GM23338 (cell line): Measurements from ENCODE around the gene AGBL4. TPM values are rescaled to one million over a fixed set of nuclear protein-coding genes. Genes with fewer than 3 reads are reported as not detected.

Source experiments
- ATAC-seq: fragments of 200-7000 bp; cut with Tn5 transposase; 3 replicates; pipeline ENCODE4 v1.9.1; 2020
- DNase-seq: peaks from one replicate; pipeline ENCODE4 v3.0.0-alpha.2; 2015; ENCODE audit warnings: low spot score
- H2AFZ ChIP-seq: fragments of 200-600 bp; sonication (generic); 2 replicates; pipeline ENCODE4 v1.8.0; 2016; ENCODE audit warnings: antibody characterized with exemption, mild to moderate bottlenecking, moderate library complexity
- H3F3A ChIP-seq: fragments of 200-600 bp; sonication (generic); replicated peaks from 2 replicates; pipeline ENCODE4 v1.8.0; 2017; ENCODE audit warnings: antibody characterized with exemption, mixed run types, low read depth
- H3K27ac ChIP-seq: fragments of 200-600 bp; sonication (generic); 2 replicates; pipeline ENCODE4 v1.6.1; 2016; ENCODE audit warnings: low read depth
- H3K27me3 ChIP-seq: fragments of 200-600 bp; sonication (generic); 2 replicates; pipeline ENCODE4 v1.8.0; 2016; ENCODE audit warnings: mild to moderate bottlenecking, mixed run types, moderate library complexity; ENCODE audit not compliant: insufficient read depth
- H3K36me3 ChIP-seq: fragments of 200-600 bp; sonication (generic); 2 replicates; pipeline ENCODE4 v1.8.0; 2016; ENCODE audit warnings: mild to moderate bottlenecking; ENCODE audit not compliant: insufficient read depth
- H3K4me1 ChIP-seq: fragments of 200-600 bp; sonication (generic); 2 replicates; pipeline ENCODE4 v1.8.0; 2016; ENCODE audit warnings: mild to moderate bottlenecking, moderate library complexity; ENCODE audit not compliant: insufficient read depth
- H3K4me2 ChIP-seq: fragments of 200-600 bp; sonication (generic); 2 replicates; pipeline ENCODE4 v1.7.1; 2017; ENCODE audit warnings: mixed run types
- H3K4me3 ChIP-seq: fragments of 200-600 bp; sonication (generic); 2 replicates; pipeline ENCODE4 v1.6.1; 2016; ENCODE audit warnings: mixed run types
- H3K79me2 ChIP-seq: fragments of 200-600 bp; sonication (generic); replicated peaks from 2 replicates; pipeline ENCODE4 v1.8.0; 2017; ENCODE audit warnings: mild to moderate bottlenecking; ENCODE audit not compliant: insufficient read depth
- H3K9me2 ChIP-seq: fragments of 200-600 bp; sonication (generic); 2 replicates; pipeline ENCODE4 v1.8.0; 2017; ENCODE audit not compliant: insufficient read depth
- H4K20me1 ChIP-seq: fragments of 200-600 bp; sonication (generic); replicated peaks from 2 replicates; pipeline ENCODE4 v1.8.0; 2017; ENCODE audit warnings: mild to moderate bottlenecking; ENCODE audit not compliant: insufficient read depth
- H3K27ac Mint-ChIP-seq: 2 replicates; pipeline ENCODE4 v1.8.0; 2020; ENCODE audit warnings: inconsistent platforms, mild to moderate bottlenecking, moderate library complexity, mixed read lengths
- H3K27me3 Mint-ChIP-seq: 3 replicates; pipeline ENCODE4 v1.8.0; 2022; ENCODE audit warnings: low read depth, mild to moderate bottlenecking, moderate library complexity, mixed read lengths, inconsistent platforms; ENCODE audit not compliant: insufficient read depth, poor library complexity
- H3K36me3 Mint-ChIP-seq: 3 replicates; pipeline ENCODE4 v1.8.0; 2021; ENCODE audit warnings: low read depth, mild to moderate bottlenecking, inconsistent platforms, moderate library complexity, mixed read lengths
- H3K4me1 Mint-ChIP-seq: 3 replicates; pipeline ENCODE4 v1.8.0; 2020; ENCODE audit warnings: mild to moderate bottlenecking, inconsistent platforms, mixed read lengths
- H3K4me3 Mint-ChIP-seq: 3 replicates; pipeline ENCODE4 v1.8.0; 2021; ENCODE audit warnings: moderate library complexity, mild to moderate bottlenecking, inconsistent platforms, mixed read lengths
- H3K9me3 Mint-ChIP-seq: 3 replicates; pipeline ENCODE4 v1.8.0; 2020; ENCODE audit warnings: moderate library complexity, mild to moderate bottlenecking, inconsistent platforms, mixed read lengths
- CREB1 ChIP-seq: fragments of 250-450 bp; sonication (Bioruptor Pico); IDR thresholded peaks from 2 replicates; pipeline ENCODE4 v1.5.0; 2020; ENCODE audit warnings: low read depth, mild to moderate bottlenecking, moderate library complexity
- CTCF ChIP-seq, 2 experiments: fragments of 200-600 bp in 1 of 2; sonication (generic) in 1 of 2; conservative IDR thresholded peaks; 2 replicates each; pipeline versions ENCODE4 v1.5.1 to v1.6.1; 2016 to 2017; ENCODE audit warnings: antibody characterized with exemption in 2 of 2, low read depth in 2 of 2, mild to moderate bottlenecking in 2 of 2, moderate library complexity in 1 of 2
- EZH2 ChIP-seq: fragments of 200-600 bp; sonication (generic); IDR thresholded peaks from one replicate; pipeline ENCODE4 v1.8.0; 2017; ENCODE audit warnings: antibody characterized with exemption, mild to moderate bottlenecking, low read depth; ENCODE audit not compliant: unreplicated experiment
- EZH2phosphoT487 ChIP-seq: fragments of 200-600 bp; sonication (generic); IDR thresholded peaks from one replicate; pipeline ENCODE4 v1.8.1; 2018; ENCODE audit warnings: antibody characterized with exemption; ENCODE audit not compliant: unreplicated experiment
- JUNB ChIP-seq: IDR thresholded peaks from one replicate; pipeline ENCODE4 v1.6.1; 2016; ENCODE audit warnings: antibody characterized with exemption; ENCODE audit not compliant: unreplicated experiment
- POLR2AphosphoS5 ChIP-seq: IDR thresholded peaks from 2 replicates; pipeline ENCODE4 v1.6.1; 2016; ENCODE audit warnings: antibody characterized with exemption, low read depth
- REST ChIP-seq: IDR thresholded peaks from one replicate; pipeline ENCODE4 v1.6.1; 2018; ENCODE audit warnings: antibody characterized with exemption; ENCODE audit not compliant: unreplicated experiment
- STAT1 ChIP-seq: IDR thresholded peaks from one replicate; pipeline ENCODE4 v1.6.1; 2016; ENCODE audit warnings: antibody characterized with exemption; ENCODE audit not compliant: unreplicated experiment
- ZNF114 ChIP-seq: fragments of 250-450 bp; sonication (Bioruptor Pico); IDR thresholded peaks from 2 replicates; pipeline ENCODE4 v1.5.0; 2020; ENCODE audit warnings: mild to moderate bottlenecking, moderate library complexity
- ZNF331 ChIP-seq: fragments of 250-450 bp; sonication (Bioruptor Pico); IDR thresholded peaks from 2 replicates; pipeline ENCODE4 v1.5.0; 2020; ENCODE audit warnings: low read depth, mild to moderate bottlenecking, moderate library complexity
- polyA plus RNA-seq: library from polyadenylated mRNA; unstranded; fragments of >200 nt; fragmentation: Nextera tagmentation; extraction: Ambion mirVana; gene quantifications from 2 replicates; pipeline ENCODE4 v1.2.1, GENCODE V29; 2016
- total RNA-seq: library from RNA; depleted of rRNA; stranded (reverse); fragments of >200 nt; shearing (Covaris generic); gene quantifications from 2 replicates; pipeline ENCODE4 v1.2.3, GENCODE V29; 2014

AGBL4 gene
- total and polyA plus RNA-seq, 2 experiments from 2014 or later: 0.91 to 1.5 TPM

- no peak overlapping the region for H3K4me3 Mint-ChIP-seq
- H3K9me3 Mint-ChIP-seq: peaks cover 89% of the 10 kb centered on the region
- H3K27me3 Mint-ChIP-seq: peaks cover 3% of the 10 kb centered on the region
Measured at GRCh38 chr1:49085079-49085478, 938.7 kb downstream of the AGBL4 start.

DNA sequence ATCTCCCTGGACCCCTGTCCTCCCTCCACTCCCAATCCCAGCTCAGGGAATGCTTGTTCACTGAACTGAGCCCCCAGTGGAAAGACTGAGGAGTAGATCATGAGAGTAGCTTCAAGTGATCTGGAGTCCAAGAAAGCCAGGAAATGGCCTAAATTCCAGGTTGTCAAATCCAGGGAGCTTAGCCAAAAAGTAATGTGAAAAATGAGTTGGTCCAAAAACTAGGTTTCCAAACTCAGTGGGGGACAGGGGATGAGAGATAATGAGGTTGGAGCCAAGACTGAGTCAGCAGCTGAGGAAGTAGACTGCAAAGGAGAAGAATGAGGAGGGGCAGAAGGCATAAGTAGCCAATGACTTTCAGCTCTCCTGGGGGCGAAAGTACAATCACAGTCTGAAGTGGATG, 963.0 kb downstream of the AGBL4 start:
- Mint-ChIP-seq H3K27ac (no peak overlapping the region), H3K27me3 (peaks cover 2% of the 10 kb centered on the region), H3K4me1 (no peaks in the 10 kb centered on the region), H3K36me3 (peaks cover 38% of the 10 kb centered on the region), H3K4me3 (no peak overlapping the region), H3K9me3 (peaks cover 96% of the 10 kb centered on the region)
- Histone ChIP-seq H3K27me3 (no peaks in the 10 kb centered on the region), H2AFZ (no peak overlapping the region), H3F3A (no peaks in the 10 kb centered on the region), H3K79me2 (no peaks in the 10 kb centered on the region), H3K4me2 (no peak overlapping the region), H3K4me3 (no peak overlapping the region), H3K4me1 (no peaks in the 10 kb centered on the region), H3K27ac (no peak overlapping the region), H4K20me1 (no peaks in the 10 kb centered on the region), H3K36me3 (no peaks in the 10 kb centered on the region), H3K9me2 (peaks cover 6% of the 10 kb centered on the region; the same call in 1 of the 2 replicates)
- no peak for DNase-seq
- TF ChIP-seq ZNF331 (CRISPR knock-in tag): no peak
- no peak for TF ChIP-seq CTCF (conservative IDR thresholded peaks at IDR 0.05; ENCODE audit: low read depth in 2 of 2)
- no peak for ATAC-seq

More at GRCh38 chr1:49085079-49085478, 938.7 kb downstream of the AGBL4 start:
- Histone ChIP-seq H4K20me1 (no peaks in the 10 kb centered on the region), H3K4me3 (no peak overlapping the region), H3K79me2 (no peaks in the 10 kb centered on the region), H3K4me1 (no peaks in the 10 kb centered on the region), H3K36me3 (no peaks in the 10 kb centered on the region; the same call in 1 of the 2 replicates), H3F3A (no peaks in the 10 kb centered on the region), H3K27me3 (no peaks in the 10 kb centered on the region), H2AFZ (no peak overlapping the region), H3K27ac (no peak overlapping the region), H3K9me2 (no peaks in the 10 kb centered on the region), H3K4me2 (no peak overlapping the region)
- Mint-ChIP-seq H3K27ac (no peak overlapping the region), H3K4me1 (no peaks in the 10 kb centered on the region), H3K36me3 (peaks cover 39% of the 10 kb centered on the region)
- DNase-seq (no peak), ATAC-seq (no peak)
- TF ChIP-seq STAT1 (no peak), EZH2phosphoT487 (no peak)

DNA sequence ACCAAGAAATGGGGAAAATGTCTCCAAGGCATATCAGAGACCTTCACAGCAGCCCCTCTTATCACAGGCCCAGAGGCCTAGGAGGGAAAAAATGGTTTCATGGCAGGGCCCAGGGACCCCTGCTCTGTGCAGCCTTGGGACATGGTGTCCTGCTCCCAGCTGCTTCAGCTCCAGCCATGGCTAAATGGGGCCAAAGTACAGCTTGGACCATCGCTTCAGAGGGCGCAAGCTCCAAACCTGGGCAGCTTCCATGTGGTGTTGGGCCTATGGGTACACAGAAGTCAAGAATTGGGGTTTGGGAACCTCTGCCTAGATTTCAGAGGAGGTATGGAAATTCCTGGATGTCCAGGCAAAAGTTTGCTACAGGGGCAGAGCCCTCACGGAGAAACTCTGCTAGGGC, 964.7 kb downstream of the AGBL4 start:
- Mint-ChIP-seq H3K4me3 (no peak overlapping the region), H3K9me3 (peaks cover 80% of the 10 kb centered on the region), H3K4me1 (no peaks in the 10 kb centered on the region), H3K27me3 (peaks cover 2% of the 10 kb centered on the region), H3K36me3 (peaks cover 30% of the 10 kb centered on the region), H3K27ac (no peak overlapping the region)
- DNase-seq (no peak), ATAC-seq (no peak)
- Histone ChIP-seq H3K27me3 (no peaks in the 10 kb centered on the region), H2AFZ (no peak overlapping the region), H3K36me3 (no peaks in the 10 kb centered on the region), H4K20me1 (no peaks in the 10 kb centered on the region), H3K27ac (no peak overlapping the region), H3K4me2 (no peak overlapping the region), H3K9me2 (peaks cover 6% of the 10 kb centered on the region; the same call in 1 of the 2 replicates), H3K4me1 (no peaks in the 10 kb centered on the region), H3F3A (no peaks in the 10 kb centered on the region), H3K4me3 (no peak overlapping the region), H3K79me2 (no peaks in the 10 kb centered on the region)
- no peak for TF ChIP-seq EZH2phosphoT487
- TF ChIP-seq CREB1 (CRISPR knock-in tag): no peak
- TF ChIP-seq JUNB: no peak
- TF ChIP-seq ZNF114 (CRISPR knock-in tag): no peak
- no peak for TF ChIP-seq EZH2
- no peak for TF ChIP-seq REST
- no peak for TF ChIP-seq CTCF (conservative IDR thresholded peaks at IDR 0.05; ENCODE audit: low read depth in 2 of 2)
- no peak for TF ChIP-seq POLR2AphosphoS5
- TF ChIP-seq ZNF331 (CRISPR knock-in tag): no peak
